Lower lobe of right lung (tissue), 2 donors: ENCODE measurements around the gene TMSB4X. TPM values are rescaled to one million over a fixed set of nuclear protein-coding genes. Genes with fewer than 3 reads are reported as not detected.

Source experiments
- ATAC-seq, 2 donors: fragments of 200-7000 bp; cut with Tn5 transposase; one replicate each; pipeline ENCODE4 v1.9.1; 2020 to 2022; ENCODE audit warnings: mild to moderate bottlenecking in 2 of 2, moderate library complexity in 2 of 2
- DNase-seq: peaks from one replicate; pipeline ENCODE4 v3.0.0-alpha.2; 2020
- H3K27ac ChIP-seq: fragments of 200-600 bp; one replicate; pipeline ENCODE4 v1.8.0; 2022
- H3K27me3 ChIP-seq: fragments of 200-600 bp; one replicate; pipeline ENCODE4 v1.8.0; 2022; ENCODE audit warnings: low read depth
- H3K36me3 ChIP-seq: fragments of 200-600 bp; one replicate; pipeline ENCODE4 v1.8.0; 2022; ENCODE audit warnings: mild to moderate bottlenecking
- H3K4me1 ChIP-seq: fragments of 200-600 bp; one replicate; pipeline ENCODE4 v1.8.0; 2022
- H3K4me3 ChIP-seq: fragments of 200-600 bp; one replicate; pipeline ENCODE4 v1.8.0; 2022; ENCODE audit warnings: mild to moderate bottlenecking
- H3K9me3 ChIP-seq: fragments of 200-600 bp; one replicate; pipeline ENCODE4 v1.8.0; 2022
- intact Hi-C: fragments of 100-400 bp; cut with DNase I; formaldehyde crosslinking; loops from one replicate; pipeline ENCODE4 v1.11.0; 2022
- total RNA-seq: library from RNA; stranded (reverse); fragmentation: NEBNext Ultra II Directional; extraction: Animal tissue kit (Norgen Biotek cat#: 25700); gene quantifications from one replicate; pipeline ENCODE4 v1.2.1, GENCODE V29; 2021
- TF ChIP-seq, protein P1 (sequence below): fragments of 200-600 bp; IDR thresholded peaks from one replicate; pipeline ENCODE4 v1.8.0; 2022; ENCODE audit warnings: antibody characterized with exemption, mild to moderate bottlenecking
- donor health status: DM: no; HTN: yes; CAD: no; lungs with severe emphysema.

The TMSB4X gene
- total RNA-seq, 1 donor from 2014 or later: 4,922 TPM

DNA sequence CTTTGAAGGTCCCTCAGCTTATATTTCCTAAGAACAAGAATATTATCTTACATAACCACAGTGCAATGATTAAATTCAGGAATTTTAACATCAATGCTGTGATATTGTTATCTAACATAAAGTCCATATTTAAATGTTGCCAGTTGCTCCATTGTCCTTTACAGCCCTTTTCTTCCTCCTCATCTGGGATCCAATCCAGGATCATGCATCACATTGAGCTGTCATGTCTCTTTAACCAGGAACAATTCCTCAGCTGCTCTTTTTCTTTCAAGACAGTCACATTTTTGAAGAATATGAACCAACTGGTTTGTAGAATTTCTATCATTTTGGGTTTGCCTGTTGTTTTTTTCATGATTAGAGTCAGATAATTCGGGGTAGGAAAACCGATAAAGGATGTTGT, 12.0 kb downstream of the TMSB4X start:
- TF ChIP-seq, protein P1, sequence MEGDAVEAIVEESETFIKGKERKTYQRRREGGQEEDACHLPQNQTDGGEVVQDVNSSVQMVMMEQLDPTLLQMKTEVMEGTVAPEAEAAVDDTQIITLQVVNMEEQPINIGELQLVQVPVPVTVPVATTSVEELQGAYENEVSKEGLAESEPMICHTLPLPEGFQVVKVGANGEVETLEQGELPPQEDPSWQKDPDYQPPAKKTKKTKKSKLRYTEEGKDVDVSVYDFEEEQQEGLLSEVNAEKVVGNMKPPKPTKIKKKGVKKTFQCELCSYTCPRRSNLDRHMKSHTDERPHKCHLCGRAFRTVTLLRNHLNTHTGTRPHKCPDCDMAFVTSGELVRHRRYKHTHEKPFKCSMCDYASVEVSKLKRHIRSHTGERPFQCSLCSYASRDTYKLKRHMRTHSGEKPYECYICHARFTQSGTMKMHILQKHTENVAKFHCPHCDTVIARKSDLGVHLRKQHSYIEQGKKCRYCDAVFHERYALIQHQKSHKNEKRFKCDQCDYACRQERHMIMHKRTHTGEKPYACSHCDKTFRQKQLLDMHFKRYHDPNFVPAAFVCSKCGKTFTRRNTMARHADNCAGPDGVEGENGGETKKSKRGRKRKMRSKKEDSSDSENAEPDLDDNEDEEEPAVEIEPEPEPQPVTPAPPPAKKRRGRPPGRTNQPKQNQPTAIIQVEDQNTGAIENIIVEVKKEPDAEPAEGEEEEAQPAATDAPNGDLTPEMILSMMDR: no peak
- intact Hi-C loops: no loop called here
- H3K4me3 ChIP-seq: no peak overlapping the region
- DNase-seq (no peak), ATAC-seq (no peak)
- no peaks in the 10 kb centered on the region for H3K27me3 ChIP-seq
- no peak overlapping the region for H3K27ac ChIP-seq
- H3K9me3 ChIP-seq: no peaks in the 10 kb centered on the region
- H3K36me3 ChIP-seq: no peaks in the 10 kb centered on the region
- peaks cover 9% of the 10 kb centered on the region for H3K4me1 ChIP-seq

DNA sequence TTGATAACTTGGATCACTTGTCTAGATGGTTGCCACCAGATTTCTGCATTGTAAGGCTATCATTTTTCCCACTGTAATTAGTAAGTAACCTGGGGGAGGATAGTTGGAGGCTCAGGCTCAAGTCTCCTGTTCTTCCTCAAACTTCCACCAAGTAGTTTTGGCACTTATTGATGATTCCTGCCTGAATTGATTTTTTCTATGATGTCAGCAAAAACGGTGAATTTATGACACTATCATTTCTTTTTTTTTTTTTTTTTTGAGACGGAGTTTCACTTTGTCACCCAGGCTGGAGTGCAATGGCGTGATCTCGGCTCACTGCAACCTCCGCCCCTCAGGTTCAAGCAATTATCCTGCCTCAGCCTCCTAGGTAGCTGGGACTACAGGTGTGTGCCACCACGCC, 12.4 kb downstream of the TMSB4X start:
- no peaks in the 10 kb centered on the region for H3K36me3 ChIP-seq
- TF ChIP-seq, protein P1: no peak
- intact Hi-C loops: no loop called here
- H3K27me3 ChIP-seq: no peaks in the 10 kb centered on the region
- H3K4me3 ChIP-seq: no peak overlapping the region
- DNase-seq (no peak), ATAC-seq (no peak)
- H3K4me1 ChIP-seq: peaks cover 9% of the 10 kb centered on the region
- no peak overlapping the region for H3K27ac ChIP-seq
- no peaks in the 10 kb centered on the region for H3K9me3 ChIP-seq

DNA sequence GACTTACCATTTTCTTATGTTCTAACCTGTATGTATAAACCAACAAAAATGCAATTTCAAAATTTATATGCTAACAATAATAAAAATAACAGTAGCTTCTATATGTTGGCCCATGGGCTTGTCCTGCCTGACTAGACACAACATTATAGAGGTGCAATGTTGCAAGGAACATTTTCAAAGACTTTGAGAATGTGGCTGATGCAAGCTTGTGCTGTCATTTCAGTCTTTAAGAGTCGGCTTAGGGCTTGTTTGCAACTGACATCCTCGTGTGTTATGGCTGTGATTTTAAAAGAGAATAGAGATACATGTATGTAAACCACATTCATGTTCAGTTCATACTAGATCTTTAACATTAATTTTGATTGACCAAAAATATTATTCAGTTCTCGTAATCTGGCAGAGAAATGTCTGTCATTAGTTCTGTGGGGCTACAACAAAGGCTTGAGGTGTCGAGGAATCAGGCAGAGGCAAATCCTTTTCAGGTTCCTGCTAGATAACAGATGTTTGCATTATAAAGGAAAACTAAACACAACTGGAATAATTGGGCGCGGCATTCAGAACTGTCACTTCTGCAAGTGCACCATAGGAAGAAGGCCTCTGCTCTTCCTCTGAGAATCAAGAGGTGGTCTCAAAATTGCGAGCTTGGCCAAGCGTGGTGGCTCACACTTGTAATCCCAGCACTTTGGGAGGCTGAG, 13.1 kb downstream of the TMSB4X start:
- intact Hi-C loops: no loop called here
- H3K27ac ChIP-seq: peak overlapping the region; percentile 41

DNA sequence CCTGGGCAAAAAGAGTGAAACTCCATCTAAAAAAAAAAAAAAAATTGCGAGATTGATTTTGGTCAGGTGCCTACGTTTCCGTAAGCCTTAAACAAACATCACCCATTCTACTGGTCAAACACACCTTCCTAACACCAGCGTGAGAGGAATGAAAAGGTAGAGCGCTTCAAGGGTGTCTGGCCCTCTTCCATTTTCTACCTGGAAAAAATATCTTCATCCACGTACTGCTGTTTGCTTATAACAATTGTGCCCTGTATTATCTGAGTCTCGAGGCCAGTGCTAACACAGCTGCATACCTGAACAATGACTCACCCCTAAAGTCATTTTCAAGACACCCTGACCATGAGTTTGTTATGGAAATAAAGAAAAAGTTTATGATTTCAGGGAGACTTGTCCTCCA, 13.9 kb downstream of the TMSB4X start:
- peaks cover 13% of the 10 kb centered on the region for H3K4me1 ChIP-seq
- intact Hi-C loops: no loop called here
- DNase-seq (no peak), ATAC-seq (peak; percentile 93 to 97)
- H3K9me3 ChIP-seq: no peaks in the 10 kb centered on the region
- peak overlapping the region; percentile 31 for H3K27ac ChIP-seq
- TF ChIP-seq, protein P1: no peak
- no peaks in the 10 kb centered on the region for H3K36me3 ChIP-seq
- H3K27me3 ChIP-seq: no peaks in the 10 kb centered on the region
- no peak overlapping the region for H3K4me3 ChIP-seq

More for the DNA sequence above, 13.1 kb downstream of the TMSB4X start:
- DNase-seq: no peak
- Histone ChIP-seq H3K4me3 (no peak overlapping the region), H3K27me3 (no peaks in the 10 kb centered on the region), H3K36me3 (no peaks in the 10 kb centered on the region), H3K4me1 (peaks cover 13% of the 10 kb centered on the region), H3K9me3 (no peaks in the 10 kb centered on the region)
- no peak for ATAC-seq
- TF ChIP-seq, protein P1: no peak

DNA sequence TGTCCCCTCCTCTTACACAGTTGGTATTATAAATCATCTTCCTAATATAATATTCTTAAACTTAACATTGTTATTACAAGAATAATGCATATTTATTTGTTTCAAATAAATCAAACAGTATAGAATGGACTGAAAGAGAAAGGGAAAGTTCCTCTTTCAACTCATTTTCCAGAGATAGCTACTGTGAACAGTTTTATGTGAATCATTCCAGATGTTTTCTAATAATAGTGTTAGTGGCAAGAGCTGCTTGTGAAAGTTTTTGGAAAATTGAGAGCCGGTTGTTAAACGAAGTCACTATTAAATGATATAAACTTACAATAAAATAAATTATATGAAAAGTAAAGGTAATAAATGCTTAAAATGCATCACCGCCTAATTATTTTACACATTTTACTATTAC, 14.6 kb downstream of the TMSB4X start:
- no peaks in the 10 kb centered on the region for H3K36me3 ChIP-seq
- intact Hi-C loops: no loop called here
- TF ChIP-seq, protein P1: no peak
- no peak overlapping the region for H3K4me3 ChIP-seq
- H3K4me1 ChIP-seq: peaks cover 13% of the 10 kb centered on the region
- H3K27me3 ChIP-seq: no peaks in the 10 kb centered on the region
- H3K9me3 ChIP-seq: no peaks in the 10 kb centered on the region
- H3K27ac ChIP-seq: peak overlapping the region; percentile 31
- DNase-seq (no peak), ATAC-seq (no peak)
